ENCODE measurements around the gene CFAP52. TPM values are rescaled to one million over a fixed set of nuclear protein-coding genes. Genes with fewer than 3 reads are reported as not detected.
"Not testable (repeated sequence)": the region's sequence is repeated elsewhere in the genome, so short reads cannot be mapped to it uniquely, and the experiment has no call there.

CFAP52 gene
- polyA plus RNA-seq, 3 donors, result not detected

- no peaks in the 10 kb centered on the region for H3K27me3 ChIP-seq (ENCODE audit: control insufficient read depth in 2 of 2, insufficient read depth in 2 of 2, low read length in 2 of 2)
- Mint-ChIP-seq H3K27me3 (ENCODE audit: low read depth in 3 of 3) (peaks cover 7 to 9% (median 7%) of the 10 kb centered on the region in 3 donors), H3K9me3 (peaks cover 0 to 6% (median 0%) of the 10 kb centered on the region in 7 donors), H3K4me1 (no peaks in the 10 kb centered on the region), H3K4me3 (no peak overlapping the region), H3K27ac (no peak overlapping the region), H3K36me3 (no peaks in the 10 kb centered on the region)
- no peak overlapping the region for H2AFZ ChIP-seq (ENCODE audit: insufficient read depth, low read depth, low read length, poor library complexity, severe bottlenecking)
- no CpG with 5 or more reads among the region's 6 CpGs for WGBS (ENCODE audit: insufficient coverage)
- H3K79me2 ChIP-seq (ENCODE audit: insufficient read depth, low read length), result no peaks in the 10 kb centered on the region
- no peak for TF ChIP-seq CTCF (IDR thresholded peaks at IDR 0.05)
- no peak overlapping the region for H3K9ac ChIP-seq (ENCODE audit: insufficient read depth, low read length, poor library complexity, severe bottlenecking)
- H3K4me1 ChIP-seq (ENCODE audit: control insufficient read depth in 1 of 2, insufficient read depth in 2 of 2, low read length in 2 of 2), result no peaks in the 10 kb centered on the region
- no peak overlapping the region for H3K4me3 ChIP-seq (replicated peaks in 1 of 3; ENCODE audit: low read depth in 2 of 3, low read length in 3 of 3)
- H3K9me3 ChIP-seq (replicated peaks in 1 of 2; ENCODE audit: control insufficient read depth in 1 of 2, insufficient read depth in 1 of 2, low read length in 2 of 2), result no peaks in the 10 kb centered on the region
- no peaks in the 10 kb centered on the region for H3K36me3 ChIP-seq (replicated peaks in 1 of 2; ENCODE audit: control insufficient read depth in 1 of 2, insufficient read depth in 2 of 2, low read length in 2 of 2)
- no peaks in the 10 kb centered on the region for H4K20me1 ChIP-seq (ENCODE audit: insufficient read depth, low read length)
- no peak overlapping the region for H3K4me2 ChIP-seq (replicated peaks; ENCODE audit: extremely low read depth, low read length, poor library complexity, severe bottlenecking)
- intact Hi-C loops (cut with micrococcal nuclease), result no loop called here
- H3K27ac ChIP-seq (ENCODE audit: low read depth in 1 of 2, low read length in 2 of 2), result no peak overlapping the region
- no peak for DNase-seq
Measured at GRCh38 chr17:9606453-9606852, 30.0 kb downstream of the CFAP52 start.

- H3K9me3 Mint-ChIP-seq; H2AFZ ChIP-seq (ENCODE audit: insufficient read depth, low read depth, low read length, poor library complexity, severe bottlenecking); H3K27me3 Mint-ChIP-seq (ENCODE audit: low read depth in 3 of 3); H3K9ac ChIP-seq (ENCODE audit: insufficient read depth, low read length, poor library complexity, severe bottlenecking); H3K27ac ChIP-seq (ENCODE audit: low read depth in 1 of 2, low read length in 2 of 2); H3K27ac Mint-ChIP-seq; H3K9me3 ChIP-seq (replicated peaks in 1 of 2; ENCODE audit: control insufficient read depth in 1 of 2, insufficient read depth in 1 of 2, low read length in 2 of 2); H3K4me3 ChIP-seq (replicated peaks in 1 of 3; ENCODE audit: low read depth in 2 of 3, low read length in 3 of 3); H3K4me2 ChIP-seq (replicated peaks; ENCODE audit: extremely low read depth, low read length, poor library complexity, severe bottlenecking); H3K79me2 ChIP-seq (ENCODE audit: insufficient read depth, low read length); H3K4me1 ChIP-seq (ENCODE audit: control insufficient read depth in 1 of 2, insufficient read depth in 2 of 2, low read length in 2 of 2); H3K4me3 Mint-ChIP-seq; H3K4me1 Mint-ChIP-seq; H3K27me3 ChIP-seq (ENCODE audit: control insufficient read depth in 2 of 2, insufficient read depth in 2 of 2, low read length in 2 of 2); H3K36me3 Mint-ChIP-seq; DNase-seq; intact Hi-C loops (cut with micrococcal nuclease); H4K20me1 ChIP-seq (ENCODE audit: insufficient read depth, low read length); H3K36me3 ChIP-seq (replicated peaks in 1 of 2; ENCODE audit: control insufficient read depth in 1 of 2, insufficient read depth in 2 of 2, low read length in 2 of 2): not testable (repeated sequence)
- no CpG with 5 or more reads among the region's 5 CpGs for WGBS (ENCODE audit: insufficient coverage)
Measured at GRCh38 chr17:9607058-9607457, 30.6 kb downstream of the CFAP52 start.

Data from CD14-positive monocyte (primary cell).